Gastroesophageal sphincter (tissue), 4 donors: ENCODE data around the gene LHFPL2. TPM values are rescaled to one million over a fixed set of nuclear protein-coding genes. Genes with fewer than 3 reads are reported as not detected.

Source experiments
- ATAC-seq: fragments of 150-250 bp; one replicate; pipeline ENCODE4 v1.9.1; 2016; ENCODE audit warnings: mild to moderate bottlenecking, moderate library complexity
- H3K27ac ChIP-seq, 4 donors: fragments of 200-600 bp; sonication (generic) in 3 of 4; 1 replicate in 3 of 4; 2 replicates in 1 of 4; pipeline ENCODE4 v1.5.1; 2016 to 2019
- H3K27me3 ChIP-seq: fragments of 200-600 bp; sonication (generic); one replicate; pipeline ENCODE4 v1.5.1; 2019
- H3K36me3 ChIP-seq, 2 donors: fragments of 200-600 bp; sonication (generic); one replicate each; pipeline ENCODE4 v1.5.1; 2019; ENCODE audit warnings: control low read depth in 1 of 2
- H3K4me1 ChIP-seq, 3 donors: fragments of 200-600 bp; sonication (generic); 1 replicate in 2 of 3; 2 replicates in 1 of 3; pipeline ENCODE4 v1.5.1; 2016 to 2019; ENCODE audit warnings: control low read depth in 2 of 3
- H3K4me3 ChIP-seq, 2 donors: fragments of 200-600 bp; sonication (generic); one replicate each; pipeline ENCODE4 v1.5.1; 2019; ENCODE audit warnings: mild to moderate bottlenecking in 1 of 2, moderate library complexity in 1 of 2
- H3K9me3 ChIP-seq, 3 donors: fragments of 200-600 bp; sonication (generic); one replicate each; pipeline ENCODE4 v1.5.1; 2017 to 2019; ENCODE audit warnings: control low read depth in 2 of 3
- CTCF ChIP-seq, 4 experiments: fragments of 200-600 bp in 2 of 4; fragments of 450-650 bp in 2 of 4; sonication (generic) in 1 of 4; IDR thresholded peaks; one replicate each; pipeline ENCODE4 v1.5.1; 2017 to 2019; ENCODE audit warnings: antibody characterized with exemption in 4 of 4, mild to moderate bottlenecking in 2 of 4, moderate library complexity in 2 of 4
- EP300 ChIP-seq: sonication (generic); formaldehyde crosslinking; IDR thresholded peaks from one replicate; pipeline ENCODE4 v1.6.1; 2017; ENCODE audit warnings: antibody characterized with exemption, mild to moderate bottlenecking
- POLR2A ChIP-seq, 2 donors: fragments of 450-650 bp; IDR thresholded peaks; one replicate each; pipeline ENCODE4 v1.6.1; 2017; ENCODE audit warnings: antibody characterized with exemption in 2 of 2, mild to moderate bottlenecking in 2 of 2, moderate library complexity in 1 of 2
- POLR2AphosphoS5 ChIP-seq: sonication (generic); formaldehyde crosslinking; IDR thresholded peaks from one replicate; pipeline ENCODE4 v1.6.1; 2017; ENCODE audit warnings: antibody characterized with exemption
- WGBS, 2 donors: methylation state at CpG; one replicate each; pipeline ENCODE4 v1.1.5; 2018; ENCODE audit warnings: low coverage in 1 of 2; 5-methylcytosine and 5-hydroxymethylcytosine counted together
- total RNA-seq, 4 donors: library from RNA; depleted of rRNA; stranded (reverse); fragments of >200 nt; gene quantifications; one replicate each; pipeline ENCODE4 v1.1.0, GENCODE V29; 2016

LHFPL2 gene
- total RNA-seq, 4 donors from 2014 or later = 14.9 to 44.2 (median 39.3) TPM

GRCh38 chr5:78543916-78544315 lies 104.7 kb downstream of the LHFPL2 start:
- no peak for ATAC-seq
- Histone ChIP-seq H3K4me3 (no peak overlapping the region), H3K27ac (no peak overlapping the region), H3K27me3 (no peaks in the 10 kb centered on the region), H3K9me3 (no peaks in the 10 kb centered on the region), H3K36me3 (no peaks in the 10 kb centered on the region), H3K4me1 (peaks cover 0 to 72% (median 32%) of the 10 kb centered on the region in 3 donors)
- TF ChIP-seq EP300 (no peak), CTCF (IDR thresholded peaks at IDR 0.05) (no peak), POLR2A (IDR thresholded peaks at IDR 0.05) (no peak), POLR2AphosphoS5 (no peak)
- WGBS, 2 donors = 67% methylated on average over 1 of the region's 1 CpG; no CpG with 5 or more reads in 1 of the 2 donors

DNA sequence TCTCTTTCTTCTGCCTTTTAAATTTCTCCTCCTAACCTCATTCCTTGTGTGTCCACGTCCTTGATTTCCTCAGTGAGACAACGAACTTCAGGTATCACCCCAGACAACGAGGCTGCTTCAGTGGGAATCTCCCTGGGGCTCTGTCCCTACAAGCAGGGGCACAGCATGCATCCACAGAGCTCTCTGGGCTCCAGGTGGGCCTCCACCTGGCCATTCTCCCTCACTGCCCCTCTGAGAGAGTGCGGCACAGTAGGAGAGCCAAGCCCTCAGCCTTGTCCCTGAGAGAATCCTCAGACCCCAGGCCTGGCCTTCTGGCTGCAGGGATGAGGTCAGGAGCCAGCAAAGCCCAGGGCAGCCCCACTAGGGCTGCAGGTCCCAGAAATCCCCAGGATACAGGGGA lies 105.3 kb downstream of the LHFPL2 start:
- H3K4me1 ChIP-seq = peaks cover 0 to 77% (median 30%) of the 10 kb centered on the region in 3 donors
- no peak overlapping the region for H3K4me3 ChIP-seq
- H3K9me3 ChIP-seq = no peaks in the 10 kb centered on the region
- no peak overlapping the region for H3K27ac ChIP-seq
- no peaks in the 10 kb centered on the region for H3K27me3 ChIP-seq
- no peak for ATAC-seq
- no peaks in the 10 kb centered on the region for H3K36me3 ChIP-seq
- 80% methylated on average over 2 of the region's 4 CpGs; no CpG with 5 or more reads in 1 of the 2 donors for WGBS, 2 donors
- TF ChIP-seq CTCF (IDR thresholded peaks at IDR 0.05) (no peak), POLR2AphosphoS5 (no peak), POLR2A (IDR thresholded peaks at IDR 0.05) (no peak), EP300 (no peak)

- H3K27me3 ChIP-seq = no peaks in the 10 kb centered on the region
- 88% methylated on average over 5 of the region's 6 CpGs; no CpG with 5 or more reads in 1 of the 2 donors for WGBS, 2 donors
- no peak overlapping the region for H3K27ac ChIP-seq
- TF ChIP-seq POLR2AphosphoS5 (no peak), CTCF (IDR thresholded peaks at IDR 0.05) (no peak), POLR2A (IDR thresholded peaks at IDR 0.05) (no peak), EP300 (no peak)
- H3K36me3 ChIP-seq = no peaks in the 10 kb centered on the region
- H3K4me1 ChIP-seq = peaks cover 0 to 76% (median 24%) of the 10 kb centered on the region in 3 donors
- no peaks in the 10 kb centered on the region for H3K9me3 ChIP-seq
- no peak overlapping the region for H3K4me3 ChIP-seq
- ATAC-seq = no peak
These were observed 106.2 kb downstream of the LHFPL2 start for GRCh38 chr5:78542321-78542840.

DNA sequence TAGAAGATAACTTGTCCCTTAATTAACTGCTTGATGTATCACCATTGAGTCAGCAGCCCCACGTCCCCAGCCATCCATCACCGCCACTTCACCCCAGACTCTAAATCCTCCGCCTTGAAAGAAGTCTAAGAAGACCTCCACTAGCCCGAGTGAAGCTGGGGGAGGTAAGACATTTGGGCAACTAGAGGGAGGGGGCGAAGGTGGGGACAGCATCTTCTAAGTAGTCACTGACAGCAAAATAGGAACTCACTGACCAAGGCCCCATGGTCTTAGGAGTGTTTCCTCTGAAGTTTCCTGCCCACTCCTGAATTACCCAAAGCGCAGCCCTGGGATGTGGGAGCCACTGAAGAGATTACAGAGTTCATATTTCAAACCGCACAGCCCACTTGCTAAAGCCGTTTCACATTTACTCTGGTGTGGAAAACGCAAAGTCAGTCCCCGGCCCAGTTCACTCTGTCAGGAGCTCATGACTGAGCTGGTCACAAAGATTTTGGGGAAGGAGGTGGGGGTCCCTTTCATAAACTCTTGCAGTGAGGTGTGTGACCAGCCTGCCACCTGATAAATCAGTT lies 107.4 kb downstream of the LHFPL2 start:
- Histone ChIP-seq H3K36me3 (no peaks in the 10 kb centered on the region), H3K9me3 (no peaks in the 10 kb centered on the region), H3K27ac (peak overlapping the region in 3 of 4 donors; percentile 25 to 61 (median 59)), H3K27me3 (no peaks in the 10 kb centered on the region), H3K4me1 (peaks cover 0 to 67% (median 13%) of the 10 kb centered on the region in 3 donors), H3K4me3 (no peak overlapping the region)
- 78 to 80% methylated on average over 4 of the region's 10 CpGs for WGBS, 2 donors
- TF ChIP-seq POLR2A (IDR thresholded peaks at IDR 0.05) (no peak), CTCF (IDR thresholded peaks at IDR 0.05) (no peak), EP300 (no peak), POLR2AphosphoS5 (no peak)
- ATAC-seq = no peak
